ENCODE data around the gene DYNLT1.

The DYNLT1 gene

DNA sequence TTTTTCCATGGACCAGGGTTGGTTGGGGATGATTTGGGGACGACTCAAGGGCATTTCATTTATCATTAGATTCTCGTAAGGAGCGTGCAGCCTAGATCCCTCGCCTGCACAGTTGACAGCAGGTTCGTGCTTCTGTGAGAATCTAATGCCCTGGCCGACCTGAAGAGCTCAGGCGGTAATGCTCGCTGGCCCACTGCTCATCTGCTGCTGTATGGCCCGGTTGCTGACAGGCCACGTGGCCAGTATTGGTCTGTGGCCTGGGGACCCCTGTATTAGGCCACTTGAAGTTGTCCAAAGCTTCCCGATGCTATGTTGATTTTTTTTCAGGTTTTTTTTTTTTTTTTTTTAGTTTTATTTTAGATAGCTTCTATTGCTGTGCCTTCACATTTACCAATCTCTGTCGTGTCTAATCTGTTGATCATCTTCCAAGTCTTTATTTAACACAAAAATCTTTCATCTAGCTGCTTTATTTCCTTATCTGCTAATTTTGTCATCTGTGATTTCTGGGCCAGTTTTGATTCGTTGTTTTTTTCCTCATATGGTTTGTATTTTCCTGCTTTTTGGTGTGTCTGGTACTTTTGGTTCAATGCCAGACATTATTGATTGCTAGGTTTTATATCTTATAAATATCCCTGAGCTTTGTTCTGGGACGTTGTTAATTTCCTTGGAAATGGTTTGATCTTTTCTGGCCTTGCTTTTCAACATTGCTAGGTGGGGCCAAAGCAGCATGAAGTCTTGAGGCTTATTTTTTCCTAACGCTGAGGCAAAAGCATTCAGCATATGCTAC lies 41.1 kb downstream of the DYNLT1 start:
- TF ChIP-seq, protein P1, sequence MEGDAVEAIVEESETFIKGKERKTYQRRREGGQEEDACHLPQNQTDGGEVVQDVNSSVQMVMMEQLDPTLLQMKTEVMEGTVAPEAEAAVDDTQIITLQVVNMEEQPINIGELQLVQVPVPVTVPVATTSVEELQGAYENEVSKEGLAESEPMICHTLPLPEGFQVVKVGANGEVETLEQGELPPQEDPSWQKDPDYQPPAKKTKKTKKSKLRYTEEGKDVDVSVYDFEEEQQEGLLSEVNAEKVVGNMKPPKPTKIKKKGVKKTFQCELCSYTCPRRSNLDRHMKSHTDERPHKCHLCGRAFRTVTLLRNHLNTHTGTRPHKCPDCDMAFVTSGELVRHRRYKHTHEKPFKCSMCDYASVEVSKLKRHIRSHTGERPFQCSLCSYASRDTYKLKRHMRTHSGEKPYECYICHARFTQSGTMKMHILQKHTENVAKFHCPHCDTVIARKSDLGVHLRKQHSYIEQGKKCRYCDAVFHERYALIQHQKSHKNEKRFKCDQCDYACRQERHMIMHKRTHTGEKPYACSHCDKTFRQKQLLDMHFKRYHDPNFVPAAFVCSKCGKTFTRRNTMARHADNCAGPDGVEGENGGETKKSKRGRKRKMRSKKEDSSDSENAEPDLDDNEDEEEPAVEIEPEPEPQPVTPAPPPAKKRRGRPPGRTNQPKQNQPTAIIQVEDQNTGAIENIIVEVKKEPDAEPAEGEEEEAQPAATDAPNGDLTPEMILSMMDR (IDR thresholded peaks at IDR 0.05; ENCODE audit: insufficient read depth, low read depth, low read length, missing control alignments), result no peak
- DNase-seq (ENCODE audit: low read depth), result no peak
- no peak overlapping the region for H3K4me3 ChIP-seq (ENCODE audit: low read depth, low read length)

DNA sequence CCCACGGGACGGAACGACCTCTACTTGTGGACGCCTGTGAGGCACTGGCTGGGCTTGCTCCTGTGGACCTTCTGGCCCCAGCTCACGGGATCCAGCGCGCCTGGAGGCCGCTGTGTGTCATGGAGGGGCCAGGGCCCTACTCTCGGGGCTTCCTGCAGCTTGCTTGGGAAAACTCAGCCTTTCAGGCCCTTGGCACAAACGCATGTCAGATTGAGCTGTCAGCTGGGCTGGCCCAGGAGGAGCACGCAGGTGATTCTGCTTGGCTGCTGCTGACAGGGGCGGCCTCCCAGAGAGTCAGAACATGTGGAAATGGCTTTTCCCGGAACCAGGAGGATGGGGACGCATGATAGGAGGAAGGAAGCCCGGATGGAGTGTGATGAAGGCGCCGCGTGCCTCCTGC lies 44.9 kb downstream of the DYNLT1 start:
- H3K4me3 ChIP-seq (ENCODE audit: low read depth, low read length), result no peak overlapping the region
- DNase-seq (ENCODE audit: low read depth), result no peak
- TF ChIP-seq, protein P1 (IDR thresholded peaks at IDR 0.05; ENCODE audit: insufficient read depth, low read depth, low read length, missing control alignments), result no peak

DNA sequence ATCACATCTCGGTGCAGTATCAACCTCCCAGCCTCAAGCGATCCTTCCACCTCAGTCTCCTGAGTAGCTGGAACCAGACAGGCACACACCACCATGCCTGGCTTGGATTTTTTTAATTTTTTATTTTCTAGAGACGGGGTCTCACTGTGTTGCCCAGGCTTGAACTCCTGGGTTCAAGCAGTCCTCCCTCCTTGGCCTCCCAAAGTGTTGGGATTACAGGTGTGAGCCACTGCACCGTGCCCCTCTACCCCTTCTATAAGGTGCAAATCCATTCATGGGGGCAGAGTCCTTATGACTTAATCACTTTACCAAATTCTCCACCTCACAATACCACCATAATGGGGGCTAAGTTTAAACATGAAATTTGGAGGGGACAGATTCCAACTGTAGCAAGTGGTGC lies 47.0 kb downstream of the DYNLT1 start:
- TF ChIP-seq, protein P1 (IDR thresholded peaks at IDR 0.05; ENCODE audit: insufficient read depth, low read depth, low read length, missing control alignments), result no peak
- H3K4me3 ChIP-seq (ENCODE audit: low read depth, low read length), result no peak overlapping the region
- DNase-seq (ENCODE audit: low read depth), result no peak

DNA sequence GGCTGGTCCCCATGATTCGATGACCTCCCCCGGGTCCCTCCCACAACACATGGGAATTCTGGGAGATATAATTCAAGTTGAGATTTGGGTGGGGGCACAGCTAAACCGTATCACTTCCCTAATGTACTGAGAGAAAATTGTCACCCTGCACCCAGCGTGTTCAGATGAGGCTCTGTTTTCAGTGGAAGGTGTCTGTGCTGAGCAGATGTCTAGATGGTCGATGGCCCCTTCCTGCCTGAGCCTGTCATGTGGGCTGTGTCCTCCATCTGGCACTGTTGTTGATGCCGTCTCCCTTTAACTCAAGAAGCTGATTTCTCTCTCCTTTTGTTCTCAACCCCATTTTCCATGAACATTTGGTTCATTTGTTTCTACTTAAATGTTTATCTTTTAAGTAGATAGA lies 47.7 kb downstream of the DYNLT1 start:
- no peak overlapping the region for H3K4me3 ChIP-seq (ENCODE audit: low read depth, low read length)
- no peak for DNase-seq (ENCODE audit: low read depth)
- TF ChIP-seq, protein P1 (IDR thresholded peaks at IDR 0.05; ENCODE audit: insufficient read depth, low read depth, low read length, missing control alignments), result no peak

DNA sequence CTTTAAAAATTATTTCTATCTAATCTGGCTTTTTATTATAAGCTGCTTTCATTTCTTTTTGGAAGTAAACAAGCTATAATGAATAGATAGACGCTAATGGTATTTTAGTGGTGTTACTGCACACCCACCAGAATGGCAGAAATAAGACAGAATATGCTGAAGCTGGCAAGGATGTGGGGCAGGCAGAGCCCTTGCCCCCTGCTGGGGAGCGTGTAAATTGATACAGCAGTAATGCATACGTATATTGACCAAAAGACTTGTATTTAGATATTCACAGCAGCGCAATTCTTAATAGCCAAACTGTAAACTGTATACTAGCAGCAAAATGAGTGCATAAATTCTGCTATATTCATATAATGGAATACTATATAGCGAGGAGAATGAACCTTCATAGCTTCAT lies 49.3 kb downstream of the DYNLT1 start:
- TF ChIP-seq, protein P1 (IDR thresholded peaks at IDR 0.05; ENCODE audit: insufficient read depth, low read depth, low read length, missing control alignments), result peak; percentile 30
- DNase-seq (ENCODE audit: low read depth), result peak; percentile 28

DNA sequence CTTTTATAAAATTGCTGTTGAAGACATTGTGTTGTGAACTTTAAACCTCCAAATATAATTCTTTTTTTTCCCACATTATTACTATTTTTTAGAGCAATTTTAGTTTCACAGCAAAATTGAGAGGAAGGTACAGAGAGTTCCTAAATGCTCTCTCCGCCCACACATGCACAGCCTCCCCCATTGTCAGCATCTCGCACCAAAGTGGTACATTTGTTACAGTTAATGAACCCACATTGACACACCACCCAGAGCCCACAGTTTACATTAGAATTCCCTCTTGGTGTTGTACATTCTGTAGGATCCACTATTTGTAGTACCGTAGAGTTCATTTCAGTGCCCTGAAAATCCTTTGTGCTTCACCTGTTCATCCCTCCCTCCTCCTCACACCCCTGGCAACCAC lies 50.9 kb downstream of the DYNLT1 start:
- no peak overlapping the region for H3K4me3 ChIP-seq (ENCODE audit: low read depth, low read length)
- no peak for DNase-seq (ENCODE audit: low read depth)
- TF ChIP-seq, protein P1 (IDR thresholded peaks at IDR 0.05; ENCODE audit: insufficient read depth, low read depth, low read length, missing control alignments), result no peak

More for the DNA sequence above, 49.3 kb downstream of the DYNLT1 start:
- H3K4me3 ChIP-seq (ENCODE audit: low read depth, low read length), result no peak overlapping the region

DNA sequence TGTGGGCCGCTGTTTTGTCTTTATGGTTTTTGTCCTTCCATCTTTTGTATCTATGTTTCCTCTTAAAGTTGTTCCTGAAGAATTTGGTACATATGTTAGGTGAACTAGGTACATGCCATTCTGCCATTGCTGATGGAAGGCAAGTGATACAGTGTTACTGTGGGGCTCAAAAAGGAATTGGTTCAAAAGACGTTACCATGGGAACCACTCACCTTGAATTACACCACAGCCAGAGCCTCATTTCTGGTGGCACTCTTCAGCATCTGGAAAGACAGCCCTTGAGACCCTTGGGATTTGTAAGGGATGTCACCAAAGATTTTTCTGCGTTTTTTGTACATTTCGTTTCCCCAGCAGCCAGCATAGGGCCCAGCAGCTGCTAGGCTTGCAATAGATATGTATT lies 52.7 kb downstream of the DYNLT1 start:
- TF ChIP-seq, protein P1 (IDR thresholded peaks at IDR 0.05; ENCODE audit: insufficient read depth, low read depth, low read length, missing control alignments), result no peak
- no peak overlapping the region for H3K4me3 ChIP-seq (ENCODE audit: low read depth, low read length)
- no peak for DNase-seq (ENCODE audit: low read depth)

Measured in GM12865 (cell line).